A673 (cell line): ENCODE measurements around the gene ANKRD23.

Source experiments
- EZH2 ChIP-seq: fragments of 200-600 bp; sonication (generic); IDR thresholded peaks from 2 replicates; pipeline ENCODE4 v1.6.1; 2017; ENCODE audit warnings: borderline replicate concordance, low read depth, mild to moderate bottlenecking, mixed read lengths, antibody characterized with exemption, low read length; ENCODE audit not compliant: poor library complexity, severe bottlenecking
- TF ChIP-seq, protein P1 (sequence below): fragments of 300-800, 200-600 bp; sonication (generic); conservative IDR thresholded peaks from 2 replicates; pipeline ENCODE4 v1.5.1; 2017; ENCODE audit warnings: low read depth, mild to moderate bottlenecking, antibody characterized with exemption, low read length, moderate library complexity, mixed read lengths

DNA sequence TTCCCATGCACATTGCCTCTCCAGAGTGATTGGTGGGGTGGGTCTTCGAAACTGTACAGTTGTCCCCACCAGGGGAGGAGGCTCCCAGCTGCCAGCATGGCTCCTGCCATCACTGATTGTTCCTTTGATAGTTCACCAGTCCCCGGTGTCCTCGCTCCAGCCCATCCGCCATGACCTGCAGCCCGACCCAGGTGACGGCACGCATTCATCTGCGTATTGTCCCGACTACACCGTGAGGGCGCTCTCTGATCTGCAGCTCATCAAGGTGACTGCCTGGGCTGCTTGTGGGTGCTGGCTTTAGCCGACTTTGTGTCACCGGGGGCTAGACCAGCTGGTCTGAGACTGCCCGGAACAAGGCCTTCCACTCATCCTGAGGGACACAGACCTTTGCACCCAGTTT, 15.4 kb downstream of the ANKRD23 start:
- TF ChIP-seq, protein P1, sequence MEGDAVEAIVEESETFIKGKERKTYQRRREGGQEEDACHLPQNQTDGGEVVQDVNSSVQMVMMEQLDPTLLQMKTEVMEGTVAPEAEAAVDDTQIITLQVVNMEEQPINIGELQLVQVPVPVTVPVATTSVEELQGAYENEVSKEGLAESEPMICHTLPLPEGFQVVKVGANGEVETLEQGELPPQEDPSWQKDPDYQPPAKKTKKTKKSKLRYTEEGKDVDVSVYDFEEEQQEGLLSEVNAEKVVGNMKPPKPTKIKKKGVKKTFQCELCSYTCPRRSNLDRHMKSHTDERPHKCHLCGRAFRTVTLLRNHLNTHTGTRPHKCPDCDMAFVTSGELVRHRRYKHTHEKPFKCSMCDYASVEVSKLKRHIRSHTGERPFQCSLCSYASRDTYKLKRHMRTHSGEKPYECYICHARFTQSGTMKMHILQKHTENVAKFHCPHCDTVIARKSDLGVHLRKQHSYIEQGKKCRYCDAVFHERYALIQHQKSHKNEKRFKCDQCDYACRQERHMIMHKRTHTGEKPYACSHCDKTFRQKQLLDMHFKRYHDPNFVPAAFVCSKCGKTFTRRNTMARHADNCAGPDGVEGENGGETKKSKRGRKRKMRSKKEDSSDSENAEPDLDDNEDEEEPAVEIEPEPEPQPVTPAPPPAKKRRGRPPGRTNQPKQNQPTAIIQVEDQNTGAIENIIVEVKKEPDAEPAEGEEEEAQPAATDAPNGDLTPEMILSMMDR = no peak
- TF ChIP-seq EZH2 = no peak
